ENCODE data around the gene SPIC.

Gene SPIC

GRCh38 chr12:101474711-101475386, at the start of gene SPIC:
SPIC (plus strand) TSS chr12:101475336; CDS start chr12:101476905, 1,569 bp downstream.
- no peak for TF ChIP-seq CTCF (IDR thresholded peaks at IDR 0.05; ENCODE audit: insufficient read depth, low read depth, low read length, missing control alignments)

GRCh38 chr12:101430456-101430855, 44.7 kb upstream of the SPIC start:
- DNase-seq (ENCODE audit: low read depth), result no peak
- no peak for TF ChIP-seq CTCF (IDR thresholded peaks at IDR 0.05; ENCODE audit: insufficient read depth, low read depth, low read length, missing control alignments)
- no peak overlapping the region for H3K4me3 ChIP-seq (ENCODE audit: low read length)

More at GRCh38 chr12:101474711-101475386, at the start of gene SPIC:
- no peak for DNase-seq (ENCODE audit: low read depth)
- no peak within 1 kb of the TSS for H3K4me3 ChIP-seq (ENCODE audit: low read length)

- TF ChIP-seq CTCF (IDR thresholded peaks at IDR 0.05; ENCODE audit: insufficient read depth, low read depth, low read length, missing control alignments), result no peak
- DNase-seq (ENCODE audit: low read depth), result peak; percentile 36
- no peak overlapping the region for H3K4me3 ChIP-seq (ENCODE audit: low read length)
Observed at GRCh38 chr12:101436136-101436535, 39.0 kb upstream of the SPIC start.

GRCh38 chr12:101439236-101439635, 35.9 kb upstream of the SPIC start:
- no peak for TF ChIP-seq CTCF (IDR thresholded peaks at IDR 0.05; ENCODE audit: insufficient read depth, low read depth, low read length, missing control alignments)
- no peak for DNase-seq (ENCODE audit: low read depth)
- no peak overlapping the region for H3K4me3 ChIP-seq (ENCODE audit: low read length)

GRCh38 chr12:101441461-101442224, 33.5 kb upstream of the SPIC start:
- no peak for TF ChIP-seq CTCF (IDR thresholded peaks at IDR 0.05; ENCODE audit: insufficient read depth, low read depth, low read length, missing control alignments)
- no peak overlapping the region for H3K4me3 ChIP-seq (ENCODE audit: low read length)
- no peak for DNase-seq (ENCODE audit: low read depth)

GRCh38 chr12:101455685-101456084, 19.5 kb upstream of the SPIC start:
- H3K4me3 ChIP-seq (ENCODE audit: low read length), result no peak overlapping the region
- no peak for TF ChIP-seq CTCF (IDR thresholded peaks at IDR 0.05; ENCODE audit: insufficient read depth, low read depth, low read length, missing control alignments)
- no peak for DNase-seq (ENCODE audit: low read depth)
